Measurements from ENCODE around the gene PAX7.

PAX7 gene

GRCh38 chr1:18748435-18748834, 117.8 kb downstream of the PAX7 start:
- no peak for TF ChIP-seq CTCF (conservative IDR thresholded peaks at IDR 0.05; ENCODE audit: low read depth, low read length)
- Histone ChIP-seq H3K27ac (no peak overlapping the region), H3K4me2 (no peak overlapping the region), H3K4me1 (ENCODE audit: low read depth, poor library complexity, severe bottlenecking) (no peaks in the 10 kb centered on the region), H2AFZ (ENCODE audit: low read depth) (no peak overlapping the region), H4K20me1 (ENCODE audit: insufficient read depth) (no peaks in the 10 kb centered on the region), H3K79me2 (ENCODE audit: insufficient read depth, low read depth) (no peaks in the 10 kb centered on the region), H3K9ac (no peak overlapping the region), H3K4me3 (IDR thresholded peaks at IDR 0.05; ENCODE audit: insufficient read depth, low read depth, low read length) (no peak overlapping the region), H3K36me3 (ENCODE audit: insufficient read depth) (no peaks in the 10 kb centered on the region), H3K27me3 (ENCODE audit: insufficient read depth, low read depth) (0 out of 2 replicates have a peak, but pooled peaks cover 6% of the 10 kb centered on the region)

- no peak overlapping the region for H2AFZ ChIP-seq (ENCODE audit: low read depth)
- no peaks in the 10 kb centered on the region for H4K20me1 ChIP-seq (ENCODE audit: insufficient read depth)
- no peak overlapping the region for H3K9ac ChIP-seq
- no peak for TF ChIP-seq CTCF (conservative IDR thresholded peaks at IDR 0.05; ENCODE audit: low read depth, low read length)
- H3K27me3 ChIP-seq (ENCODE audit: insufficient read depth, low read depth) = 0 out of 2 replicates have a peak, but pooled peaks cover 6% of the 10 kb centered on the region
- no peak overlapping the region for H3K4me2 ChIP-seq
- H3K4me1 ChIP-seq (ENCODE audit: low read depth, poor library complexity, severe bottlenecking) = no peaks in the 10 kb centered on the region
- H3K27ac ChIP-seq = no peak overlapping the region
- H3K36me3 ChIP-seq (ENCODE audit: insufficient read depth) = no peaks in the 10 kb centered on the region
- no peak overlapping the region for H3K4me3 ChIP-seq (IDR thresholded peaks at IDR 0.05; ENCODE audit: insufficient read depth, low read depth, low read length)
- no peaks in the 10 kb centered on the region for H3K79me2 ChIP-seq (ENCODE audit: insufficient read depth, low read depth)
These were observed 118.9 kb downstream of the PAX7 start for GRCh38 chr1:18749569-18749968.

GRCh38 chr1:18750600-18750999, 120.0 kb downstream of the PAX7 start:
- no peak overlapping the region for H3K4me3 ChIP-seq (IDR thresholded peaks at IDR 0.05; ENCODE audit: insufficient read depth, low read depth, low read length)
- H3K9ac ChIP-seq = no peak overlapping the region
- H3K27me3 ChIP-seq (ENCODE audit: insufficient read depth, low read depth) = peaks cover 6% of the 10 kb centered on the region; the same call in 1 of the 2 replicates
- no peak overlapping the region for H2AFZ ChIP-seq (ENCODE audit: low read depth)
- no peaks in the 10 kb centered on the region for H3K36me3 ChIP-seq (ENCODE audit: insufficient read depth)
- no peaks in the 10 kb centered on the region for H3K4me1 ChIP-seq (ENCODE audit: low read depth, poor library complexity, severe bottlenecking)
- no peaks in the 10 kb centered on the region for H3K79me2 ChIP-seq (ENCODE audit: insufficient read depth, low read depth)
- H3K4me2 ChIP-seq = no peak overlapping the region
- no peak overlapping the region for H3K27ac ChIP-seq
- no peaks in the 10 kb centered on the region for H4K20me1 ChIP-seq (ENCODE audit: insufficient read depth)
- no peak for TF ChIP-seq CTCF (conservative IDR thresholded peaks at IDR 0.05; ENCODE audit: low read depth, low read length)

- H3K27me3 ChIP-seq (ENCODE audit: insufficient read depth, low read depth) = peaks cover 6% of the 10 kb centered on the region; the same call in 1 of the 2 replicates
- no peak overlapping the region for H2AFZ ChIP-seq (ENCODE audit: low read depth)
- H4K20me1 ChIP-seq (ENCODE audit: insufficient read depth) = no peaks in the 10 kb centered on the region
- H3K4me1 ChIP-seq (ENCODE audit: low read depth, poor library complexity, severe bottlenecking) = no peaks in the 10 kb centered on the region
- no peaks in the 10 kb centered on the region for H3K36me3 ChIP-seq (ENCODE audit: insufficient read depth)
- no peak overlapping the region for H3K4me3 ChIP-seq (IDR thresholded peaks at IDR 0.05; ENCODE audit: insufficient read depth, low read depth, low read length)
- TF ChIP-seq CTCF (conservative IDR thresholded peaks at IDR 0.05; ENCODE audit: low read depth, low read length) = no peak
- H3K9ac ChIP-seq = no peak overlapping the region
- no peak overlapping the region for H3K27ac ChIP-seq
- H3K4me2 ChIP-seq = no peak overlapping the region
- H3K79me2 ChIP-seq (ENCODE audit: insufficient read depth, low read depth) = no peaks in the 10 kb centered on the region
These were observed 120.8 kb downstream of the PAX7 start for GRCh38 chr1:18751425-18751824.

All from KMS-11 (cell line).